Naive thymus-derived CD4-positive, alpha-beta T cell (primary cell): Measurements from ENCODE around the gene FAM3D. TPM values are rescaled to one million over a fixed set of nuclear protein-coding genes. Genes with fewer than 3 reads are reported as not detected.
"Not testable (repeated sequence)": the region's sequence is repeated elsewhere in the genome, so short reads cannot be mapped to it uniquely, and the experiment has no call there.

ENCODE experiments used
- ATAC-seq: fragments of 150-1000 bp; cut with Tn5 transposase; 2 replicates; pipeline ENCODE4 v1.10.0; 2021; ENCODE audit warnings: mild to moderate bottlenecking, moderate library complexity
- CTCF ChIA-PET: fragments of 350-600 bp; sonication (Branson Sonifier 250); formaldehyde crosslinking; loops from one replicate; lab custom pipeline; 2021; ENCODE audit warnings: antibody characterized with exemption; lab: Charles Lee
- POLR2A ChIA-PET: fragments of 350-600 bp; sonication (Branson Sonifier 250); formaldehyde crosslinking; loops from one replicate; lab custom pipeline; 2021; ENCODE audit warnings: antibody characterized with exemption, inconsistent platforms; lab: Charles Lee
- DNase-seq, 9 donors: peaks; one replicate each; pipeline versions ENCODE4 v3.0.0 to v3.0.0-alpha.2; 2020 to 2022; ENCODE audit warnings: mixed read lengths in 1 of 9
- H3K27ac ChIP-seq: one replicate; pipeline ENCODE4 v1.7.0; 2013; ENCODE audit warnings: mild to moderate bottlenecking, low read depth, low read length, moderate library complexity
- H3K27me3 ChIP-seq, 2 donors: one replicate each; pipeline ENCODE4 v1.7.0; 2013; ENCODE audit warnings: low read length in 2 of 2, mild to moderate bottlenecking in 2 of 2, moderate library complexity in 2 of 2; ENCODE audit not compliant: control insufficient read depth in 2 of 2, insufficient read depth in 2 of 2
- H3K36me3 ChIP-seq, 3 experiments: 1 replicate in 2 of 3; 2 replicates in 1 of 3; pipeline ENCODE4 v1.7.0; 2013; ENCODE audit warnings: low read length in 3 of 3, mild to moderate bottlenecking in 3 of 3, moderate library complexity in 1 of 3; ENCODE audit not compliant: insufficient read depth in 3 of 3, control insufficient read depth in 2 of 3
- H3K4me1 ChIP-seq, 2 donors: one replicate each; pipeline ENCODE4 v1.7.0; 2013; ENCODE audit warnings: low read length in 2 of 2, mild to moderate bottlenecking in 2 of 2, moderate library complexity in 1 of 2; ENCODE audit not compliant: control insufficient read depth in 2 of 2, insufficient read depth in 2 of 2
- H3K4me3 ChIP-seq: 2 replicates; pipeline ENCODE4 v1.7.0; 2013; ENCODE audit warnings: mild to moderate bottlenecking, low read length
- H3K9me3 ChIP-seq, 3 experiments: 1 replicate in 2 of 3; 2 replicates in 1 of 3; pipeline ENCODE4 v1.7.0; 2013; ENCODE audit warnings: low read length in 3 of 3; ENCODE audit not compliant: control insufficient read depth in 2 of 3
- H3K27ac Mint-ChIP-seq, 9 donors: one replicate each; pipeline ENCODE4 v1.8.0; 2020 to 2022; ENCODE audit warnings: mixed read lengths in 9 of 9, mild to moderate bottlenecking in 8 of 9, moderate library complexity in 5 of 9, inconsistent platforms in 2 of 9
- H3K27me3 Mint-ChIP-seq, 5 donors: one replicate each; pipeline ENCODE4 v1.8.0; 2021 to 2022; ENCODE audit warnings: mixed read lengths in 5 of 5, mild to moderate bottlenecking in 1 of 5
- H3K36me3 Mint-ChIP-seq, 5 donors: one replicate each; pipeline ENCODE4 v1.8.0; 2020 to 2022; ENCODE audit warnings: mixed read lengths in 5 of 5, mild to moderate bottlenecking in 3 of 5, inconsistent platforms in 1 of 5
- H3K4me1 Mint-ChIP-seq, 7 donors: one replicate each; pipeline ENCODE4 v1.8.0; 2020 to 2022; ENCODE audit warnings: mixed read lengths in 7 of 7, mild to moderate bottlenecking in 3 of 7, inconsistent platforms in 1 of 7
- H3K4me3 Mint-ChIP-seq, 10 donors: one replicate each; pipeline ENCODE4 v1.8.0; 2020 to 2022; ENCODE audit warnings: mild to moderate bottlenecking in 10 of 10, mixed read lengths in 10 of 10, moderate library complexity in 6 of 10, inconsistent platforms in 2 of 10
- H3K9me3 Mint-ChIP-seq, 11 donors: one replicate each; pipeline ENCODE4 v1.8.0; 2020 to 2022; ENCODE audit warnings: mixed read lengths in 11 of 11, mild to moderate bottlenecking in 4 of 11, inconsistent platforms in 1 of 11, moderate library complexity in 1 of 11
- intact Hi-C, 2 donors: fragments of 100-400 bp; cut with micrococcal nuclease; formaldehyde crosslinking; loops; one replicate each; pipeline ENCODE4 v1.15.1; 2023
- polyA plus RNA-seq, 2 donors: library from polyadenylated mRNA; unstranded; fragments of 300-500 nt; fragmentation: Illumina TruSeq; gene quantifications; one replicate each; pipeline ENCODE4 v1.2.3, GENCODE V29; 2021
- total RNA-seq, 6 experiments: library from RNA in 5 of 6; stranded (reverse) in 5 of 6; gene quantifications; 1 replicate in 5 of 6; 2 replicates in 1 of 6; pipeline ENCODE4 v1.2.3 and lab custom pipeline; 2021 to 2026

FAM3D gene
- total and polyA plus RNA-seq, 7 experiments from 2014 or later, result not detected

DNA sequence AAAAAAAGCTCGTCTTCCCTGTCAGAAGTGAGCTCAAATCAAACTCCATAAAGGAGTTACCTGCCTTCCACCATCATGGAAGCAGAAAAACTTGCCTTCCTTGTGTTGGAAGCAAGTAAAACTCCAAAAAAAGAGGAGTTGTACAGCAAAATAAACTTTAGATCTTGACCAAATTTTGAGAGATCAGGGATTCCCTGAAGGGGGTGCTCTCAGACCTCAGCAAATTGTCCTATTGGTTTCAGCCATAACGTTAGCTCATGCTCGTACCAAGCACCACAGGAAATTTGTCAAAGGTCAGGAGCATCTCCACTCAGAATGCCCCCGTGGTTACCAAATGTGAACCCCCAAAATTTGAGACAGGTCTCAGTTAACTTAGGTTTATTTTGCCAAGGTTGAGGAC lies 28.7 kb upstream of the FAM3D start:
- H3K27ac ChIP-seq, H3K27me3 ChIP-seq, DNase-seq, H3K4me3 Mint-ChIP-seq, H3K9me3 ChIP-seq, intact Hi-C loops, H3K4me1 ChIP-seq, H3K36me3 Mint-ChIP-seq, H3K36me3 ChIP-seq, H3K27me3 Mint-ChIP-seq, ATAC-seq, H3K4me1 Mint-ChIP-seq, H3K4me3 ChIP-seq, CTCF ChIA-PET, H3K27ac Mint-ChIP-seq: not testable (repeated sequence)
- H3K9me3 Mint-ChIP-seq, result peaks cover 0 to 14% (median 8%) of the 10 kb centered on the region in 11 donors
- POLR2A ChIA-PET, result interaction anchor here (0.7 kb wide), 1 partner anchor 13 kb away, joined by 3 read pairs; no protein-coding TSS in a partner anchor

DNA sequence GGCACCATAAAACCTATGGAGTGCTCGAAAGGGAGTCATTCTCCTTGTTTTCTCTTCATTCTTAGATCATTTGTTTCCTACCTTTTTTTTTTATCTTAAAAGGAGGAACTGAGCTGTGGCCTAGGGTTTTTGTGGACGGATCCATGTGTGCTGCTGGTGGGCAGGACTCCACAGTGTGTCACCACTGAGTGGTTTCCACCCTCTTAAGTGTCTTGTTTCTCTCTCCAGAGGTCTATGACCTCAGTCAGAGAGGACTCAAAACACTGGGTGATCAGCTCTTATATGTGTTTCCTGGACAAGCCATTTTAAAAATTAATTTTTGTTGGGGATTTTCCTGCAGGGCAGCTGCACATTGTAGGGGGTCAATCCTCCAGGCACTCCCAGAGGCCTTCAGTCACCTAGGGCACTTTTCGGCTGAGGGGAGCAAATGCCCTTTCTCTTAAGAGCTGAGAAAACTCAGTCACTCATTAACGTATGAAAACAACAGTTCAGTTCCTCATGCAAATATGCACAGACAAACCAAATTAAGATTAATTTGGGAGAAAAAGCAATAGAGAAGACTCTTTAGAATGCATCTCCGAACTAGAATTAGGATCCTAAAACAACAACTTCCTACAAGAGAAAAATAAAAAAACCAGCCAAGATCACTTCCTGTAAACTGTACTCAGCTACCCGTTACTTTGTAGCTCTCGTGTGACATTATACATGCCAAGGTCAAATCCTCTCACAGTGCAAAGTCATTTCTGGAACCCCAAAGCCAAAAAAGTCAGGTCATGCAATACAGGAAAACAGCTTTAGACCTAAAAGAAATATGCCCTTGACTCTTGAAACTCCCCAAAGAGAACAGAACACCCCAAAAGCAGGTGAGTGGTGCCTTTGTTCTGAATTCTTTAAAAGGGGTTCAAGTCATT lies 27.6 kb upstream of the FAM3D start:
- Histone ChIP-seq H3K4me1 (no peaks in the 10 kb centered on the region), H3K9me3 (no peaks in the 10 kb centered on the region), H3K36me3 (no peaks in the 10 kb centered on the region), H3K4me3 (no peak overlapping the region), H3K27ac (no peak overlapping the region), H3K27me3 (no peaks in the 10 kb centered on the region)
- ATAC-seq, result no peak
- Mint-ChIP-seq H3K9me3 (peaks cover 0 to 21% (median 8%) of the 10 kb centered on the region in 11 donors), H3K36me3 (no peaks in the 10 kb centered on the region), H3K27ac (peak overlapping the region in 1 of 9 donors; percentile 4), H3K4me3 (no peak overlapping the region), H3K27me3 (peaks cover 0 to 11% (median 11%) of the 10 kb centered on the region in 5 donors), H3K4me1 (peaks cover 0 to 8% (median 0%) of the 10 kb centered on the region in 7 donors)
- DNase-seq, result no peak
- intact Hi-C loops, result no loop called here
- ChIA-PET POLR2A (interaction anchor here (0.6 kb wide), 1 partner anchor 20 kb away, joined by 4 read pairs; no protein-coding TSS in a partner anchor), CTCF (no interaction called here)

DNA sequence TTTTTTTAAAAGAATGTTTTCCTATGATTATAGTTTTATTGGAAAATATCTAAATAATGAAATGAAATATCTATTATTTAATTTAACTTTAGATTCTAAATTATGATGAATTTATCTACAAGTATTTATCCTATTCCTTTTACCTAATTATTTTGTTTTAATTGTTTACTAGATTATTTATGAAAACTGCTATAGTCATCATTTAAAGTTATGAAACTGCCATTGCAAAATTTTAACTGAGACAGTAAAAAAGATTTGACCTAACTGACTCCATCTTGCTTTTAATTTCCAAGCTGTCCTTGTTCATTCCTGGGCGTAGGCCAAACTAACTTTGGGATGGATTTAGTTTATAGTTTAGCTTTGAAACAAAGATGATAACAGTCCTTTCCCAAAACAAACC lies 25.9 kb upstream of the FAM3D start:
- peaks cover 0 to 21% (median 8%) of the 10 kb centered on the region in 11 donors for H3K9me3 Mint-ChIP-seq

DNA sequence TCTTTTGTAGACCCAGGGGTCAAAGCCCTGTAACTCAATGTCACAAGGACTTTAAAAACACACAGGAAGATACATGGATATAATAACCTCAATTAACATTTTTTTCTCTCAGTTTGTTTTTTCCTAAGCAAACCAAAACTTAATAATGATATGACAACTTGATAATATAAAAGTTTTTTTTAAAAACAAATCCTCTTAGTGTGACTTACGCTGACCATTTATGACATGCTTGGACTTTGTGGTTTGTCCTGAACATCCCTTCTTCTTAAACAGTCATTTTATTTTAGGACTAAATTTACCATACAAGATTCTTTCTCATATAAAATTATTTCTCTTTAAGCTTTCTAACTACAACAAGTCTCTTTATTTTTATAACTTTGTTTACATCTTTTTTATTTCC lies 25.4 kb upstream of the FAM3D start:
- no peak for ATAC-seq
- Mint-ChIP-seq H3K4me3 (no peak overlapping the region), H3K4me1 (peaks cover 0 to 3% (median 0%) of the 10 kb centered on the region in 7 donors), H3K9me3 (peaks cover 0 to 21% (median 8%) of the 10 kb centered on the region in 11 donors), H3K27ac (no peak overlapping the region), H3K36me3 (no peaks in the 10 kb centered on the region), H3K27me3 (peaks cover 0 to 25% (median 20%) of the 10 kb centered on the region in 5 donors)
- Histone ChIP-seq H3K9me3 (no peaks in the 10 kb centered on the region), H3K4me3 (no peak overlapping the region), H3K36me3 (no peaks in the 10 kb centered on the region), H3K4me1 (no peaks in the 10 kb centered on the region), H3K27ac (no peak overlapping the region), H3K27me3 (no peaks in the 10 kb centered on the region)
- DNase-seq, result no peak
- CTCF ChIA-PET, result no interaction called here
- POLR2A ChIA-PET, result no interaction called here
- intact Hi-C loops, result no loop called here

More for the DNA sequence above, 25.9 kb upstream of the FAM3D start:
- H3K9me3 ChIP-seq, result no peaks in the 10 kb centered on the region
- CTCF ChIA-PET, result no interaction called here
- POLR2A ChIA-PET, result no interaction called here
- no peaks in the 10 kb centered on the region for H3K4me1 ChIP-seq
- H3K4me3 Mint-ChIP-seq, result no peak overlapping the region
- intact Hi-C loops, result no loop called here
- no peak for ATAC-seq
- H3K27ac ChIP-seq, result no peak overlapping the region
- peaks cover 0 to 7% (median 0%) of the 10 kb centered on the region in 7 donors for H3K4me1 Mint-ChIP-seq
- no peaks in the 10 kb centered on the region for H3K36me3 ChIP-seq
- peaks cover 0 to 23% (median 16%) of the 10 kb centered on the region in 5 donors for H3K27me3 Mint-ChIP-seq
- no peaks in the 10 kb centered on the region for H3K36me3 Mint-ChIP-seq
- no peak for DNase-seq
- no peak overlapping the region for H3K4me3 ChIP-seq
- no peak overlapping the region for H3K27ac Mint-ChIP-seq
- H3K27me3 ChIP-seq, result no peaks in the 10 kb centered on the region

DNA sequence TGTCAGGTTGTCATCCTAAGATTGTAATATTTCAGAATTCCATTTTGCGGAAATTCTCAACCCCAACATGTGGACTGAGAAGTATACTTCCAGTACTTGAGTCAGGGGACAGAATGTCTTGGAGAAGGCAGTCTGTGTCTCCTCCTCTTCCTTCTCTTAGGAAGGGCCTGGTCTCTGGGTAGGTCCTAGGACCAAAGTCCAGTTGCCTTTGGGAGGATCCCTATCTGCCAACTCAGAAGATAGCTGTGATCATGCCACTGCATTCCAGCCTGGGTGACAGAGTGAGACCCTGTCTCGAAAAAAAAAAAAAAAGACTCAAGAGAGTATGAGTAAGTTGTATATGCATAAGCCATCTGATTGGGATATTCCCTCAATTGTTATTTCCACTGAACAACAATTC lies 23.9 kb upstream of the FAM3D start:
- ChIA-PET CTCF (no interaction called here), POLR2A (no interaction called here)
- H3K27ac ChIP-seq, result no peak overlapping the region
- H3K9me3 ChIP-seq, result no peaks in the 10 kb centered on the region
- peaks cover 0 to 28% (median 20%) of the 10 kb centered on the region in 5 donors for H3K27me3 Mint-ChIP-seq
- intact Hi-C loops, result no loop called here
- H3K36me3 Mint-ChIP-seq, result no peaks in the 10 kb centered on the region
- DNase-seq (no peak), ATAC-seq (no peak)
- no peaks in the 10 kb centered on the region for H3K36me3 ChIP-seq
- H3K27ac Mint-ChIP-seq, result no peak overlapping the region
- no peak overlapping the region for H3K4me3 ChIP-seq
- no peaks in the 10 kb centered on the region for H3K4me1 ChIP-seq
- peaks cover 0 to 21% (median 10%) of the 10 kb centered on the region in 11 donors for H3K9me3 Mint-ChIP-seq
- no peaks in the 10 kb centered on the region for H3K27me3 ChIP-seq
- H3K4me1 Mint-ChIP-seq, result no peaks in the 10 kb centered on the region
- H3K4me3 Mint-ChIP-seq, result no peak overlapping the region

DNA sequence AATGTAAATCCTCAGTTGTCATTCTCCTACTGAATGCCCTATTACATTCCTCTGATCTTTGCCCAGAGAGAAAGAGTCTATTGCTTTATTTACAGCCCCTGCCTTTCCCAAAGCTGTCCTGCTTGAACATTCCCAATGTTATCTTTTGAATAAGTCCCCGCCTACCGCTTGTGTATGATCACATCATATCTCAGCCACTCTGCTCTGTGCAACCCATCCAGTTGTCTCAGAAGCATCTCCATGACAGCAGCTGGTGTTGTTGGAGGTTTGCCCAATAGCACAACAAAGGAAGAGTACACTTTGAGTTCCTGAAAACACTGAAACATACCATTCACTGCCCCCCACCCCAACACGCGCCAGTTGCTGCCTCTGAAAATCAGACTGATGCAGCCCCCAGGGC lies 22.0 kb upstream of the FAM3D start:
- CTCF ChIA-PET, result no interaction called here
- no peak overlapping the region for H3K27ac Mint-ChIP-seq
- H3K27me3 Mint-ChIP-seq, result peaks cover 0 to 28% (median 20%) of the 10 kb centered on the region in 5 donors
- no peaks in the 10 kb centered on the region for H3K4me1 Mint-ChIP-seq
- Histone ChIP-seq H3K4me1 (no peaks in the 10 kb centered on the region), H3K27me3 (no peaks in the 10 kb centered on the region), H3K36me3 (no peaks in the 10 kb centered on the region), H3K4me3 (no peak overlapping the region), H3K9me3 (no peaks in the 10 kb centered on the region), H3K27ac (no peak overlapping the region)
- ATAC-seq (no peak), DNase-seq (no peak)
- no peak overlapping the region for H3K4me3 Mint-ChIP-seq
- intact Hi-C loops, result no loop called here
- H3K36me3 Mint-ChIP-seq, result no peaks in the 10 kb centered on the region
- POLR2A ChIA-PET, result no interaction called here
- peaks cover 0 to 21% (median 10%) of the 10 kb centered on the region in 11 donors for H3K9me3 Mint-ChIP-seq
